ENCODE data around the gene HOXC4. TPM values are rescaled to one million over a fixed set of nuclear protein-coding genes. Genes with fewer than 3 reads are reported as not detected.
"Not testable (repeated sequence)": the region's sequence is repeated elsewhere in the genome, so short reads cannot be mapped to it uniquely, and the experiment has no call there.

HOXC4 gene
- polyA plus RNA-seq, 1 experiment = not detected

DNA sequence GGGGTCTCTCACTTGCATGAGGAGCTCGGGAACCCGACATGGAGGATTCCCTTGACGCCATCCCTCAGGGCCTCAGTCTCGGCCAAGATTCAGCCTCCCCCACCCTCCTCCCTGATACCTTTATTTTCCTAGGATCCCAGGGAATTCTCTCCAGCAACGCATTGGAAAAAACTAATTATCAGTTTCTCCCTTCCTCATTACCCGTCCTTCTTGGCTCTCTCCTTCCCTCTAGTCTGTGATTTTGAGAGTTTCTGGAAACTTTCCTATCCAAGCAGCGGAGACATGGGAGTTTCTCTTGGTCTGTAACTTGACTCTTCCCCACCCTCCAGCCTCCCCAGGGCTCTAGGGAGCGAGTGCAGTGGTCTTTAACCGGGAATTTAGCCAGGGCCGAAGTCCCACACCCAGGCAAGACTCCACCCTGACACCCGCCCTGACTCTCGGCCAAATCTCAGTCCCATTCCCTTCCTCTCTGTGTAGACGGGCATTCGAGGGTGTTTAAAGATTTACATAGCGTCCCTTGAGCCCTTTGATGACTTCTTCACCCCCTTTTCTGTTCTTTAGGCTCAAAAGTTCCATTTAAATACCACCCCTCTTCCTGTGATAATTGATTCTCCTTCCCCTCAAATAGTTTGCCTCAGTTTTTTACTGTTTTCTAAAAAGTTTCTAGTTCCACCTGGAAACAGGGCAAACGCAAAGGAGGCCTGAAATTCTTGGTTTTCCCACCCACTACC lies 14.1 kb upstream of the HOXC4 start:
- TF ChIP-seq, protein P1, sequence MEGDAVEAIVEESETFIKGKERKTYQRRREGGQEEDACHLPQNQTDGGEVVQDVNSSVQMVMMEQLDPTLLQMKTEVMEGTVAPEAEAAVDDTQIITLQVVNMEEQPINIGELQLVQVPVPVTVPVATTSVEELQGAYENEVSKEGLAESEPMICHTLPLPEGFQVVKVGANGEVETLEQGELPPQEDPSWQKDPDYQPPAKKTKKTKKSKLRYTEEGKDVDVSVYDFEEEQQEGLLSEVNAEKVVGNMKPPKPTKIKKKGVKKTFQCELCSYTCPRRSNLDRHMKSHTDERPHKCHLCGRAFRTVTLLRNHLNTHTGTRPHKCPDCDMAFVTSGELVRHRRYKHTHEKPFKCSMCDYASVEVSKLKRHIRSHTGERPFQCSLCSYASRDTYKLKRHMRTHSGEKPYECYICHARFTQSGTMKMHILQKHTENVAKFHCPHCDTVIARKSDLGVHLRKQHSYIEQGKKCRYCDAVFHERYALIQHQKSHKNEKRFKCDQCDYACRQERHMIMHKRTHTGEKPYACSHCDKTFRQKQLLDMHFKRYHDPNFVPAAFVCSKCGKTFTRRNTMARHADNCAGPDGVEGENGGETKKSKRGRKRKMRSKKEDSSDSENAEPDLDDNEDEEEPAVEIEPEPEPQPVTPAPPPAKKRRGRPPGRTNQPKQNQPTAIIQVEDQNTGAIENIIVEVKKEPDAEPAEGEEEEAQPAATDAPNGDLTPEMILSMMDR (IDR thresholded peaks at IDR 0.05; ENCODE audit: low read depth, low read length) = no peak
- Histone ChIP-seq H3K4me3 (ENCODE audit: low read depth, low read length) (no peak overlapping the region), H3K27ac (ENCODE audit: low read depth, low read length) (no peak overlapping the region), H3K9me3 (ENCODE audit: control insufficient read depth, insufficient read depth, low read length) (peaks cover 2% of the 10 kb centered on the region), H3K27me3 (ENCODE audit: control insufficient read depth, insufficient read depth, low read length) (peaks cover 66% of the 10 kb centered on the region)
- DNase-seq (ENCODE audit: low read depth, low spot score) = no peak
- ChIA-PET CTCF (no interaction called here), POLR2A (no interaction called here)

DNA sequence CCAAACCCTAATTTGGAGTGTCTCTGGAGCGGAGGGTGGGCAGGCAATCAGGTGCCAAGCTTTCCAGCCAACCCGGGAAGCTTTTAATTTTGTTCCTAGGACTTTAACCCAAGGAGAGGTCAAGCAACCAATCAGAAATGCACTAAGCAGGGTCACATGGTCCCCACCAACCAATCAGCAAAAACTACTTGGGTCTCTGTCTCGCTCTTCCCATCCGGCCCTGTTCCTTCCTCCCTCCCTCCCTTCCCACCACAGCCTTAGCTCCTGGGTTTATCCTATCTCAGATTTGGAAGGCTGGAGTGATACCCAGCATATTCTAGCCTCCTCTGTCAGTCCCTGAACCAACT lies 13.5 kb upstream of the HOXC4 start:
- ChIA-PET CTCF (interaction anchor here (0.6 kb wide), 1 partner anchor 9 kb away, joined by 3 read pairs; no protein-coding TSS in a partner anchor), POLR2A (no interaction called here)
- Histone ChIP-seq H3K27ac (ENCODE audit: low read depth, low read length) (no peak overlapping the region), H3K4me3 (ENCODE audit: low read depth, low read length) (no peak overlapping the region), H3K27me3 (ENCODE audit: control insufficient read depth, insufficient read depth, low read length) (peaks cover 65% of the 10 kb centered on the region), H3K9me3 (ENCODE audit: control insufficient read depth, insufficient read depth, low read length) (no peaks in the 10 kb centered on the region)
- DNase-seq (ENCODE audit: low read depth, low spot score) = no peak
- TF ChIP-seq, protein P1 (IDR thresholded peaks at IDR 0.05; ENCODE audit: low read depth, low read length) = no peak

DNA sequence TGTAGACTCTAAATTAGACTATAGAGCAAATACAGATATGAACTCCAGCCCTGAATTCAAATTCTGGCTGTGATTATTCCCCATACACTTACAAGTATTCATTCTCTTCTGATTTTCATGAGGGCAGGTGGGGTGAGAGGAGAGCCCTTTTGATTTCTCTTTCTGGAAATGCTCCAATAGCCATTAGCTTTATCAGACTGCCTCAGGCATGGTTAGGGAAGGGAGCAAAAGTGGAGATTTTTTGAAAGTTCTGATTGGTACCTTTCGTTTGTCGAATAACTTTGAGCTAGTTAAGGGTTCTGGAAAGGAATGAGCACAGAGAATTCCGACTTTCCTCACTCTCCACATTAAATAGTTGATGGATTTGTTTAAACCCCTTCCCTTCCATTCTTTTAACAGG lies 13.0 kb upstream of the HOXC4 start:
- no peak for DNase-seq (ENCODE audit: low read depth, low spot score)
- CTCF ChIA-PET = interaction anchor here (0.6 kb wide), 1 partner anchor 9 kb away, joined by 3 read pairs; no protein-coding TSS in a partner anchor
- peaks cover 65% of the 10 kb centered on the region for H3K27me3 ChIP-seq (ENCODE audit: control insufficient read depth, insufficient read depth, low read length)
- no peak overlapping the region for H3K4me3 ChIP-seq (ENCODE audit: low read depth, low read length)
- no peaks in the 10 kb centered on the region for H3K9me3 ChIP-seq (ENCODE audit: control insufficient read depth, insufficient read depth, low read length)
- TF ChIP-seq, protein P1 (IDR thresholded peaks at IDR 0.05; ENCODE audit: low read depth, low read length) = no peak
- no peak overlapping the region for H3K27ac ChIP-seq (ENCODE audit: low read depth, low read length)
- POLR2A ChIA-PET = no interaction called here

DNA sequence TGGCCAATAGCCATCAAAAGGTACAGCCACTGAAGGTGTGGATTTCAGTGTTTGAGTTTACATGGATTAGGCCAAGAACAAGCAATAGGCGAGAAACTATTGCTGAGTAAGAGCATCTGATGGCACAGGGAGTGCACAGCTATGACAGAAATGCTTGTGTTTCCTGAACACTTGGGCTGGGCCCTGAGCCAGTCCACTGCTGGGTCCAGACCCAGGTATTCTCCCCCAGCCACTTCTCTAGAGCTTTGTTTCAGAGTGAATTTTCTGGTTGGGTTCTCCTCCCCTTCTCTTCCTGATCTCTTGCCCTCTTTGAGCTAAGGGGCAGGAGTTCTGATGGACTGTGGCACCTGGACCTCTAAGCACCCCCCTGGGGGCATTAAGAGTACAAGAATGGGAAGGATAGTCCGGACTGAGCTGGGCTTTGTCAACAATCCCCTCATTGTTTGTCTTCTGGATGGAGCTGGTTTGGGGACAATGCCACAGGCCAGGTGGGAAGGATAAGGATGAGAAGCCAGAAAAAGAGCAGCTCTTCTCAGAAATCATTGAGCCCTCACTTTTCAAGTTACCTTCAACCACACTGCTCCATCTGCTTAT lies 12.4 kb upstream of the HOXC4 start:
- Histone ChIP-seq H3K9me3 (ENCODE audit: control insufficient read depth, insufficient read depth, low read length) (no peaks in the 10 kb centered on the region), H3K4me3 (ENCODE audit: low read depth, low read length) (no peak overlapping the region), H3K27me3 (ENCODE audit: control insufficient read depth, insufficient read depth, low read length) (peaks cover 68% of the 10 kb centered on the region), H3K27ac (ENCODE audit: low read depth, low read length) (no peak overlapping the region)
- CTCF ChIA-PET = no interaction called here
- DNase-seq (ENCODE audit: low read depth, low spot score) = no peak
- POLR2A ChIA-PET = no interaction called here
- TF ChIP-seq, protein P1 (IDR thresholded peaks at IDR 0.05; ENCODE audit: low read depth, low read length) = no peak

DNA sequence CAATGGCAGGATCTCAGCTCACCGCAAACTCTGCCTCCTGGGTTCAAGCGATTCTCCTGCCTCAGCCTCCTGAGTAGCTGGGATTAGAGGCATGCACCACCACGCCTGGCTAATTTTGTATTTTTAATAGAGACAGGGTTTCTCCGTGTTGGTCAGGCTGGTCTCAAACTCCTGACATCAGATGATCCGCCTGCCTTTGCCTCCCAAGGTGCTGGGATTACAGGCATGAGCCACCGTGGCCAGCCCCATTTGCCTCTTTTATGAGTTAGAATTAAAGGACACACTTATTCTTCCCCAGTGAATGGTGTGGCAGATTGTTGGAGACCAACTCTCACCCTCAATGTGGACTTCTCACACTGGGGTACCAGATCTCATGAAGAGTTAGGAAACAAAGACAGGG lies 11.6 kb upstream of the HOXC4 start:
- H3K9me3 ChIP-seq (ENCODE audit: control insufficient read depth, insufficient read depth, low read length); POLR2A ChIA-PET; DNase-seq (ENCODE audit: low read depth, low spot score); H3K4me3 ChIP-seq (ENCODE audit: low read depth, low read length); CTCF ChIA-PET; H3K27ac ChIP-seq (ENCODE audit: low read depth, low read length): not testable (repeated sequence)
- H3K27me3 ChIP-seq (ENCODE audit: control insufficient read depth, insufficient read depth, low read length) = peaks cover 72% of the 10 kb centered on the region
